Effector CD4-positive, alpha-beta T cell (primary cell): ENCODE data around the gene ASPHD2.
"Not testable (repeated sequence)": the region's sequence is repeated elsewhere in the genome, so short reads cannot be mapped to it uniquely, and the experiment has no call there.

ENCODE experiments used
- DNase-seq: peaks from one replicate; pipeline ENCODE4 v3.0.0-alpha.2; 2020
- total RNA-seq: gene quantifications from one replicate; lab custom pipeline; 2026; lab: John Stamatoyannopoulos, UW

ASPHD2 gene, protein sequence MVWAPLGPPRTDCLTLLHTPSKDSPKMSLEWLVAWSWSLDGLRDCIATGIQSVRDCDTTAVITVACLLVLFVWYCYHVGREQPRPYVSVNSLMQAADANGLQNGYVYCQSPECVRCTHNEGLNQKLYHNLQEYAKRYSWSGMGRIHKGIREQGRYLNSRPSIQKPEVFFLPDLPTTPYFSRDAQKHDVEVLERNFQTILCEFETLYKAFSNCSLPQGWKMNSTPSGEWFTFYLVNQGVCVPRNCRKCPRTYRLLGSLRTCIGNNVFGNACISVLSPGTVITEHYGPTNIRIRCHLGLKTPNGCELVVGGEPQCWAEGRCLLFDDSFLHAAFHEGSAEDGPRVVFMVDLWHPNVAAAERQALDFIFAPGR
- total RNA-seq = 3.6 reads per million, percentile 14 among the genes with 10 or more reads in this experiment

DNA sequence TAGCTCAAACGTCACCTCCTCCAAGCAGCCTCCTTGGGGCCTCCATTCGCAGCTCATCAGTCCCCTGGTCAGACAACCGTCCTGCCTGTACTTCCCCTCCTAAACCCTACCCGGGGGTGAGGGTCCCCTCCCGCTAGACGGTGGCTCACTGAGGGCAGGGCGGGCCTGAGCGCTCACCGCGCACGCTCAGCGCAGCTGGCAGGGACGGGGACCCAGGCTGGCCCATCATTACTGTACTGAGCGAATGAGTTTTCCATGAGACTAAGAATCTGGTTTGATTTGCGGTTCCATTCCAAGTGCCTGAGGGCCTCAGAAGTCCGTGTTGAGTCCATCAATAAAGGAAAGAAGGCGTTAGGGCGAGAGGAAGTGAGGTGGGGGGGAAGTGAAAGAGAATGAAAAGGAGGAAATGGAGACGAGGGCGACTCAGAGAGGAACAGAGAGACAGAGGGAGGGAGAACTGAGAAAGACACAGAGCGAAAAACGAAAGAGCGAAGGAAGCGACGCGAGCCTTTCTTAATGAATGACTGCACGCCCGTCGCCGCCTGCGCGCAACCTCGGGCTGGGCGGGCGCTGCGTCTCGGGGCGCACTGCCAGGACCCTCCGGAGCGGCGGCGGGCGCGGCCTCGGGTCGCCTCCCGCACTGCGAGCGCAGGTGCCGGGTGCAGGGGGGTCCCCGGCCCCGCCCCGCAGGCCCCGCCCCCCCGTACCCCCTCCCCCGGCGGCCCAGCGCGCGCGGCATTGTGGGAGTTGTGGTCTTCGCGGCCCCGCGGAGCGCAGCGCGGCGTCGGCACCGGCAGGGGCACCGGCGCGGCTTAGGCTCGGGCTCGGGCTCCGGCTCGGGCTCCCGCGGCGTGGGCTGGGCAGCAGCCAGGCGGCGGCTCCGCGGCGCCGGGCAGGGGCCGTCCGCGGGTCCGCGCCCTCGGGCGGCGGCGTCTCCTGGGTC, at the start of gene ASPHD2:
TSS of gene ASPHD2 (plus strand) at position 746 of the 943 bp plus-strand sequence. CDS start 4,356 bp downstream, outside the sequence.
- DNase-seq = peak; percentile 77

DNA sequence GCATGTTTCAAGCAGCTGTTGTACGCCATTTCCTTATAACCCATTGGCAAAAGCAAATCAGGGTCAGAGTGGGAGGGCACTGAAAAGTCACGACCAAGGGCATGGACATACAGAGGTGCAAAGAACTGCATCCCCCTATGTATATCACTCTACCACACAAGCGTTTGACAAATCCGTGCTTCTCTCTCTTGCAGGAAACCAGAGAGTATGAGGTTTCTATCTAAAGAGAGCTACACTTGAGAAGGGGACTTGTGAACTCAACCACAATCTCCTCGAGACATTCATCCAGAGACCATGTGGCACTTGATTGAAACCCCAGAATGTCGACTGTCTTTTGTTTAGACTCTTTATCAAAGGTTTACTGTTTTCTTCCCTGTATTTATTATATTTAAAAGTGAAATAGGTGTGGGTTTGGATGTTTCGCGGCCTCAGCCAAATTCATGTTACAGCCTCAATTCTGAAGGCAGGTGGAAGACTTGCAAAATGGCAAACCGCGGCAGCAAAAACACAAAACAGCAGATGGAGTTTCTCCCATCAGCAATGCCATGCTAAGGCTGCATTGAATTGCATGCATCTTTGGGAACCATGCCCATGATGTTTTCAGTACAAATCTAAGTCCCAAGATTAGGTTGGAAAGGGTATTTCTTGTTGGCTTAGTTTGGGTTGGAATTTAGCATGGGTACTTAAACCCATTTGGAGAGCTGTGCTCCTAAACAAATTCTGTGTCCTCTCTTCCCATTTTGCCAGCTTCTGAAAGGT, 48.8 kb upstream of the ASPHD2 start:
- DNase-seq = no peak

DNA sequence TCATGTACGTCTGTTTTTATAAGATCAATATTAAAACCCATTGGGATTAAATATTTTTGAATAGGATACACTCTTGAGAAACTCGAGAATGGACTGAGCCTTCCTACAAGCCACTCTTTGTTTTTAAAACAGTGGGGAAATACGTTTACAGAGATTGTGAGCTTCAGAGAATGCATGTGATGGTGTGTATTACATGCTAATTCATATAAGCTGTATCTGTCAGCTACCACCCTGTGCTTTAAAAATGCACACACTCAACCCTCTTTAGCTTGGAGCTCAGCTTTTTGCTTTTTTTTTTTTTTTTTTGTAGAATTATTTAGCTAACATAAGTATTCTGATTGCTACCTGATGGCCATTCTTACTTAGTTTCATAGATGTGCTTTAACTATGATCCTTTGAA, 46.3 kb upstream of the ASPHD2 start:
- DNase-seq = no peak

DNA sequence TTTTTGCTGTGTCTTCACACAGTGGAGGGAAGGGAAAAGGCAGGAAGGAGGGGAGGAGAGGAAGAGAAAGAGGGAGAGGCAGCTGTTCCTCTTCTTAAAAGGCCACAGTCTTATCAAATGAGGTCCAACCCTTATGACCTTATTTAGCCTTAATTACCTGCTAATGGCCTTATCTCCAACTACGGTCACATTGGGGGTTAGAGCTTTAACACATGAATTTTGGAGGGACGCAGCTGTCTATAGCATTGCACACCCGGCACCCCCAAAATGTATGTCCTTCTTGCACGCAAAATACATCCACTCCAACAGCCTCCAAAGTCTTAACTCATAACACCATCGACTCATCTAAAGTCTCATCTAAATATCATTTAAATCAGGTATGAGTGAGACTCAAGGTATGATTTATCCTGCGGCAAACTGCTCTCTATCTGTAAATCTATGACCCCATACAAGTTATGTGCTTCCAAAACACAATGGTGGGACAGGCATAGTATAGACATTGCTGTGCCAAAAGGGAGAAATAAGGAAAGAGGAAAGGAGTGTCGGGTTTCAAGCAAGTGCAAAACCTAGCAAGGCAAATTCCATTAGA, 45.0 kb upstream of the ASPHD2 start:
- DNase-seq = no peak

DNA sequence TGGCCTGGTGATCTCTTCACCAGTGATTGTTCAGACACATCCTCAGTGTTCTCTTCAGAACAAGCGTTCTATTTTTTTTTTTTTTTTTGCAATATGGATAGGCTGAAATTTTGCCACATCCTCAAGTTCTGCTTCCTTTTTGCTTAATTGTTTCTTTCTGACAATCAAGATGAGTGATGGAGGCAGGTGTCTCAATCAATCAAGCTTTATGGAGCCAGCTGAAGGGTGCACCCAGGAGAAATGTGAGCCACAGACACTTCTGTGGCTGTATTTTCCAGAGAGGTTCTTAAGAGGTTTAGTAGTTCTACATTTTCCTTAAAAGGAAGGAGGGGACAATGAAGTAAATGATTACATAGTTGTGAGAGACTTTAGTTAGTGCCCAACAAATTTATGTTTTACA, 43.9 kb upstream of the ASPHD2 start:
- no peak for DNase-seq

DNA sequence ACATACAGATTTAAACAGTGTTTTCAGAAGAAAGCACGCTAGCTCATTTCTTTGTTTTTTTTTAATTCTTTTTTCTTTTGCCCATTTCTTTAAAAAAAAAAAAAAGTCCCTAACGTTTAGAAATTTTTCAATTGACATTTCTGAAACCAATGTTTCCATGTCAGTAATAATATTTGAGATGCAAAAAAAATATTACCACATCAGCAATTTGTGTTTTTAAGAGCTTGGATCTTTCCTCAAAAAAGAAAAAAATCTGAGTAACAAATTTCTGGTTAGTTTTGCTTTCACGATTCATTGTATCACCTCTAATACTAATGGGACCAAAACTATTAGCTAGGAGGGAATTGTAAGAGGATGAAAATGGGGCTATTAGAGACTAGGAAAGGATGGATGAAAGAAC, 39.9 kb upstream of the ASPHD2 start:
- no peak for DNase-seq

DNA sequence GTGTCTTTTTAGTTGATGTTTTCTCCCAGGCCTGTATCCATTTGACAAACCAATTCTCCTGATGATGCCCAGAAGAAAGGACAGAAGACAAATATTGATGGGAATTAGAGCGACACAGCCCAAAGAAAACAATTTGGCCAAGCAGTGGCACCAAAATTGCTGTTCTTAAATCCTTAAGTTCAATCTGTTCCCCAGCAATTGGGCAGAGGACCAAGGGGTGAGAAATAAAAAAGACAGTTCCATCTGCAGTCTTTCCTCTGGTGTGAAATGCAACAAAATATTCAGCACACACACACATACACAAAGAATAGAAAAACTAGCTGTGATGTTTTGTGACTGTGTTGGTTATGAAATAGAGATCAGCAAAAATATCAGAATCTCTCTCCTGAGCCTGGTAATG, 38.0 kb upstream of the ASPHD2 start:
- DNase-seq = no peak

DNA sequence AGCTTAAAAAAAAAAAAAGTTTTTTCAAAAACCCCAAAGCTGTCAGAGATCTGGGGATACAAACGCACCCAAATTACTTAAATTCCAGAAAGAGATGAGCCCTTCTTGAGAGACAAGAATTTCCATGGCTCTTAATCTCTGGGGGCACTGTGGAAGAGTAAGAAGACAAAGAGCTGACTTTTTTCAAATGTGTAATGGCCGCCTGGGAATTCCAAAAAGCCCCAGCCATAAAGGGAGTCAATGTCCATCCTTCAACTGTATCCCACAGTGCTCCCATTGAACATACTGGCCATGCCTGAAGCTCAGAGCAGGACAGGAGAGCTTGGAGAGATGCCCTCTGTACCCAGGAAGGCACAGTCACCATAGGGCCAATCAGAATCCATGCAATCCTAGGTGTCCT, 37.4 kb upstream of the ASPHD2 start:
- DNase-seq = no peak

DNA sequence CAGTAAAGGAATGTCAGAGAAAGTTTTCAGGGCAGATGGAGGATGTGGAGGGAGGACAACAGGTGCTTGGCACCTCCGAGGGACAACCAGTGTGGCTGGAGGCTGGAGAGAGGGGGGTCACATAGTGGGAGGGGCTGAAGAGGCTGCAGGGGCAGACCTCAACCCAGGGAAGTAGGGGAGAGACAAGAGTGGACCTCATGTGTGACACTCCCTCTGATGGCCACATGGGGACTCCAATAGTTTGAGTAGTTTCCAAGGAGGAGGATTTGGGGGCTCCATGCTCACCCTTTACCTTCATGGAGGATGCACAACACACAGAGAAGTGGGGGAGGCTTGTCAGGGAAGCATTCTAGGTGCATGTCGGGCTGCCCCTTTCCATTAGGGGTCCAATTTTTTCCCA, 35.1 kb upstream of the ASPHD2 start:
- no peak for DNase-seq

DNA sequence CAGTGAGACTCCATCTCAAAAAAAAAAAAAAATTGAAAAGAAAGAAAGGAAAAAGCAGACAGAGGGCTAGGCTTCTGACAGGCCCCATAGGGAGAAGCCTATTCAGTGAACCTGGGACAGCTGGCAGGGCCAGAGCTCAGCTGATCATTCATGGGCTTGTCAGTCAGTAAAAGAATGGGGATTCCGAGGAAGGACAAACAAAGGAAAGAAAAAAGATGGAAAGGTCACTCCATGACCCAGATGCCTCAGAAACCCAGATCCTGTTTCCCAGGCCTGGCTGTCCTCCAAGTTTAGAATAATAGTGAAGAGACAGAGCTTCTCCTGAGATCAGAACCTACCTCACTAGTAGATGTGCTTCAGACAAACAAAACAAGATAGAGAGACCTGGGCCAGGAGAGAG, 34.3 kb upstream of the ASPHD2 start:
- no peak for DNase-seq

DNA sequence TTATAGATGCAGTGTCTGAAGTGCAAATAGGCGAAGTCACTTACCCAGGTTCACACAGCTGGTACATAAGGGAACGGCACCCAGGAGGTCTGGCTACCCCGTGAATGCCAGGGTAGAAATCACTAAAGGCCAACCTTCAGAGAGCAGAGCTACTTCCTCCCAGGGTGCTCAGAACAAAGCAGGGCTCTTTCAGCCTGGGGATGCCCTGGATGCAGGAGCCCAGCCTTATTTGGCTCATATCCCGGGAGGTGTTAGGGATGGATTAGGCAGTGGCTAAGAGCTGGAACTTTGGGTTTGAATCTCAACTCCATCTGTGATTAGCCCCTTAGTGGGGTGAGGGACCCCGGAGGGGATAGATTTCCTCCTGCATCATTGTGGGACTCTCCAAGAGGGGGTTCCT, 33.1 kb upstream of the ASPHD2 start:
- DNase-seq = no peak

DNA sequence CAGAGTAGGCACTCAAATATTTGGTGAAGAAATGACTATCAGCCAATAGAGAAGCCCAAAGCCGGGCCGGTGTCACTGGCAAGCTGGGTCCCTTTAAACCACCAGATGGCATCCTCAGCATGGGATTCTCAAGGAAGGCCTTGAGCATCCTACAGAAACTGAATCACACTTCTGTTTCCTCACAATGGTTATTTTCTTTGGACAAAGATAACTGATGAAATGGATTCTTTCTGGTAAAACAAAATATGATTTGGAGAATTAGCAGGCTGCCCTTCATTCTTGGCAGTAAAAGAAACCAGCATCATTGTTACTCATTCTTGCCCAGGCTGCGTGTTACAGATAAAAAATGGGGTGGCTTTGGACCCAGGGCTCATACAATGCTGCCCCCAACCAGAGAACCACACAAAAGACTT, 30.3 kb upstream of the ASPHD2 start:
- DNase-seq = peak; percentile 37

DNA sequence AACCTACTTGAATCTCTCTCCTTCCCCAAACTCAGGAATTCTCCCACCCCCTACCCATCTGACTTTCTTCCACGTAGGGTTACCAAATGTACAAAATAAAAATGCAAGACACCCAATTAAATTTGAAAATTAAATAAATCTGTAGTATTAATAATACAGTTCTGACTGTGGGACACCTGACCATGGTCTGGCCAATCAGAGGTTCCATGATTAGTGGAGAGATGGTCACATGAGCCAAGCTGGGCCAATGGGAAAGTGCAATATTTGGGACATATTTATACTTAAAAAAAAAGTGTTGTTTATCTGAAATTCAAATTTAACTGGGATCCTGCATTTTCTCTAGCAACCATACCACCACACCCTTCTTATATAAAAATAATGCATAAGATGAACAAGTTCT, 29.8 kb upstream of the ASPHD2 start:
- no peak for DNase-seq

DNA sequence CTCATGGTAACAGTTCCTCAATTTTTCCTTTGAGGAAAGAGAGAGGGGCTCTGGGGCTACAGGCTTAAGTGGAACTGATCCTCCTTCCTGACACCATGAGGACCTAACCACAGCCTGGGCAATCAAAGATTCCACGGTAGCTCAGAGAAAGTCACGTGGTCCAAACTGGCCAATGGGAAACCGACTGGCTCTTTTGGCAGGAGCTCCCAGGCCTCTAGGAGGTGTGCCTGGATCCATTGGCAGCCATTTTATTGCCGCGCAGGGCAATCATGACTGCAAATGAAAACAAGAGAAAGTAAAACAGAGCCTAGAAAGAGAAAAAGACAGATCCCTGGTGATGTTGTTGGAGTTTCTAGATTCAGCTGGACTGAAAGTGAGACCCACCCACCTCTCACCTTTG, 27.3 kb upstream of the ASPHD2 start:
- no peak for DNase-seq

DNA sequence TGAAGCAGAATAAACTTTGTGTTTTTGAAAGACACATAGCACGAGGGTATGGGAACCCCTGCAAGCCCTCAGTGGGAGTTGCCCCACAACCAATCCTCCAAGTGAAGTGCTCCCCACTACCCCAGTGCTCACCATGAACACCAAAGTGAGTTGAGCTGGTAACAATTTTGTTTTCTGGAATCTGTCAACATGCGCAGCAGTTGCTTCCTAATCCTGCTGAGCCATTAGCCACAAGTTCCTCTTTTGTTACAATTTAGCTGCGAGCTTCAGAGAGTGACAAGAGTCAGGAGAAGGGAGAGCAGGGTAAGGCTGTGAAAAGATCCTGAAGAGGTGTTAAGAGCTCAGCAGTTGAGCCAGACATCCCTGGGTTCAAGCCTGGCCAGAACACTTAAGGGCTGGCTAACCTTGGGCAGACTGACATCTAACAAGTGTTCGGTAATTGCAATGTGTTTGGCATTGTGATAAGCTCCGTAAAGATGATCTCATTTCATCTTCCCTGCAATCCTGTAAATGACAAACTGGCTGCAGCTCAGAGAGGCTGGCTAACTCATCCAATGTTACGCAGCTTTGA, 24.1 kb upstream of the ASPHD2 start:
- no peak for DNase-seq

DNA sequence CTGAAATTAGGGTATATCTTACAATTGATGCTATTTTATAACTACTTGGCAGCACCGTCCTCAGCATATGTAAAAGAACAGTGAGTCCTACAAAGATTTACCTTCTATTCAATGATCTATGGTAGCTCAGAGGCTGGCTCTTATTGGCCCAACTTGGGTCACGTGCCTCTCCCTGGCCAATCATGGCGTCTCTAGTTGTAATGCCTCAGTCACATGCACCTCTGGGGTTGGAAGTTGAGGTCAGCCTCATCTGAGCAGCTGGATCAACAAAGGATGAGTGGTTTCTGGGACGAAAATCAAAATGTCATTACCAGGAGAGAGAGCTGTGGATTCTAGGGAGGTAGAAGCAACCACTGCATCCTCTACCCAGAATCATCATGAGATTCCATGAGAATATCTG, 22.9 kb upstream of the ASPHD2 start:
- DNase-seq = no peak

DNA sequence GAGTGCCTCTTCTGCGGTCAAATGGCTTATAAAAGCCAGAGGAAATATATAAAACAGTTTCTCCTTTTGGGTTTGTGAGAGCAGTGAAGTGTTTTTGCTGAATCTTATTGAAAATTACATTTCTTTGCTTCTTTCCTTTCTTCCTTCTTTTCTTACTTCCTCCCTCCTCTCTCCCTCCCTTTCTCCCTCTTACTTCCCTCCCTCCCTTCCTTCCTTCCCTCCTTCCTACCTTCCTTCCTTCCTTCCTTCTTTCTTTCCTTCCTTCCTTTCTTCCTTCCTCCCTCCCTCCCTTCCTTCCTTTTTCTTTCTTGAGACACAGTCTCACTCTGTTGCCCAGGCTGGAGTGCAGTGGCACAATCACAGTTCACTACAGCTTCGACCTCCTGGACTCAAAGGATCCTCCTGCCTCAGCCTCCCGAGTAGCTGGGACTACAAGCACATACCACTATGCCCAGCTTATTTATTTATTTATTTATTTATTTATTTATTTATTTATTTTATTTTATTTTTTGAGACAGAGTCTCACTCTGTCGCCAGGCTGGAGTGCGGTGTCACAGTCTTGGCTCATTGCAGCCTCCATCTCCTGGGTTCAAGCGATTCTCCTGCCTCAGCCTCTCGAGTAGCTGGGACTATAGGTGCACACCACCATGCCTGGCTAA, 20.4 kb upstream of the ASPHD2 start:
- DNase-seq = not testable (repeated sequence)

DNA sequence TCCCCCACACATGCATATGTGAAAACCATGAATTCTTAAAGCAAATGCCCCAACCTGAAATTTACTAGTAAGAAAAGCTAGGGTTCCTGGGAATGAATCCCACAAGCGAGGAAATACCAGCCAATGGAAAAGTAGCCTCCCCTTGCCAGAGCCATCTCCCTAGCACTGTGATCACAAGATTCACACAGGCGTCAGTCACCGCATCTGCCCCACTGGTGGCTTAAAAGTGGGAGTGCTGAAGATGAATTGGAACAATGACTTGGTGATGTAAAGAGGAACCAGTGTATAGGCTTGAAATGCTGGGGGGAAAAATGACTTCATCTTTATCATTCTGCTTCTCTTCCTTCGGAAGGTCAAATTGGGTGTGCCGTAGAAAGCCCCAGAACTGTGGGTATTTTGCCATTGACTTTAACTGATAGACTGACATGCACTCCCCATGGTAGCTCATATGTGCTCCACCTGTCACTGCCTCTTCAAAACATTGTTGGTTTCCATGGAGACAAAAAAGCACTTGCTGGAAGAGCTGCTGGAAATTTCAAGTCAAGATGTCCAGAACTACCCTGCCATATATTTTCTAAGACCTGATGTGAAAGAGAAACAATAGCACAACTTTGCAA, 19.2 kb upstream of the ASPHD2 start:
- no peak for DNase-seq

DNA sequence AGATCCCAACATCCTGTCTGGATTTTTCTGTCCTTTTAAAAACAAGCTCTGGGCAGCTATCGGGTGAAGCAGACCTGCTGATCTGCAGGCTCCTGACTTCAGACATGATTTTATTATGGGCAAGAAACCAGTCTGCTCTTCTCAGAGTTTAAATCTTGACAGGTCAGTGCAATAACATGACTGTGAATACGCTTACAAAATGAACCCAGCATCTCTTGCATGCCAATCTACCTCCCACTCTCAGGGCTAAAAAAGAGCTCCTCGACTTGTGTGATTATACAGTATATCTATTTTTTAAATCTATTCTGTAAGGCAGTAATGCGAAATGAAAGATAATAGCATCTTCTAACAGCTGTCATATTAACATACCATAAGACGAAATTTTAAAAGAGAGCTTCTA, 18.7 kb upstream of the ASPHD2 start:
- DNase-seq = no peak

DNA sequence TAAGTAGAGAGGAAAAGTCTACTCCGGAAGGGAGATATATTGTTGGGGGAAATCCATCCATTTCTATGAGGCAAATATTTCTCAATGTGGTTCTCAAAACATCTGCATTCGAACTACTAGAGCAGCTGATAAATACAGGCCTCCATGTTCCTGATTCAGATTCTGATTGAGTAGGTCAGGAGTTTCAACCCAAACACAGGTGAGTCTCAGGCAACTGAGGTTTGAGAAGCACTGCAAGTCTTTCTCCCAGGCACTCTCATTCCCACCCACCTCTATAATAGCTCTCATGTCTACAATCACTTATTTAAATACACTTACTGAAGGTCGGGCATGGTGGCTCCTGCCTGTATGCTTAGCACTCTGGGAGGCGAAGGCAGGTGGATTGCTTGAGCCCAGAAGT, 14.7 kb upstream of the ASPHD2 start:
- no peak for DNase-seq

DNA sequence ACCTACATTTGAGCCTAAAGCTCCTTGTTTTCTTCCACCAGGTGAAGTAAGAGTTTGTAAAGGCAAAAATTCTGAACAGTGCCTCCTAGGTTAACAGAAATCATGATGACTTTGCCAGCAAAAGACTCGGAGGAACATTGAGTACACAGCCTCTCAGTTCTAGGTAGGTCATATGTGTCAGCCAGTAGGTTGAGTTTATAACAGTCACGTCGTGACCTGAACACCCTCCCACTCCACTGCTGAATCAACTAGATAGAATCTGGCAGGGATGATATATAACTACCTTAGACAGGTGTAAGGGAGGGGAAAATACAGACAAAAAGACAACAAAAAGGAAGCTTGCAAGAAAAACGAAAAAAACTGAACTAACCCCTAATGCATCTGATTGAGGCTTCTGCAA, 12.8 kb upstream of the ASPHD2 start:
- DNase-seq = no peak
